Mesodermal cell (in vitro differentiated cells): ENCODE results near the gene HOXA11.
A peak's percentile ranks its signal among the peaks of the same experiment; 100 is the strongest.

Experiments used
- H3K27ac ChIP-seq: 2 replicates; pipeline ENCODE4 v1.7.0; 2013; ENCODE audit warnings: mild to moderate bottlenecking, low read depth, low read length, moderate library complexity; ENCODE audit not compliant: severe bottlenecking
- H3K36me3 ChIP-seq: 2 replicates; pipeline ENCODE4 v1.7.1; 2013; ENCODE audit warnings: mild to moderate bottlenecking, low read length, moderate library complexity; ENCODE audit not compliant: control insufficient read depth, insufficient read depth
- H3K4me1 ChIP-seq: one replicate; pipeline ENCODE4 v1.7.1; 2013; ENCODE audit warnings: mild to moderate bottlenecking, low read length; ENCODE audit not compliant: insufficient read depth, control insufficient read depth, poor library complexity, severe bottlenecking
- H3K4me3 ChIP-seq: 2 replicates; pipeline ENCODE4 v1.7.0; 2013; ENCODE audit warnings: low read length, control low read depth, mild to moderate bottlenecking; ENCODE audit not compliant: insufficient read depth, poor library complexity, severe bottlenecking; ENCODE audit errors: extremely low read depth
- H3K9me3 ChIP-seq: 2 replicates; pipeline ENCODE4 v1.7.1; 2013; ENCODE audit warnings: mild to moderate bottlenecking, low read length, moderate library complexity; ENCODE audit not compliant: control insufficient read depth
- WGBS, 2 experiments: methylation state at CpG; one replicate each; pipeline ENCODE4 v1.1.5; 2013; ENCODE audit warnings: missing lambda C conversion rate in 2 of 2; ENCODE audit not compliant: insufficient coverage in 2 of 2; 5-methylcytosine and 5-hydroxymethylcytosine counted together

Gene HOXA11

DNA sequence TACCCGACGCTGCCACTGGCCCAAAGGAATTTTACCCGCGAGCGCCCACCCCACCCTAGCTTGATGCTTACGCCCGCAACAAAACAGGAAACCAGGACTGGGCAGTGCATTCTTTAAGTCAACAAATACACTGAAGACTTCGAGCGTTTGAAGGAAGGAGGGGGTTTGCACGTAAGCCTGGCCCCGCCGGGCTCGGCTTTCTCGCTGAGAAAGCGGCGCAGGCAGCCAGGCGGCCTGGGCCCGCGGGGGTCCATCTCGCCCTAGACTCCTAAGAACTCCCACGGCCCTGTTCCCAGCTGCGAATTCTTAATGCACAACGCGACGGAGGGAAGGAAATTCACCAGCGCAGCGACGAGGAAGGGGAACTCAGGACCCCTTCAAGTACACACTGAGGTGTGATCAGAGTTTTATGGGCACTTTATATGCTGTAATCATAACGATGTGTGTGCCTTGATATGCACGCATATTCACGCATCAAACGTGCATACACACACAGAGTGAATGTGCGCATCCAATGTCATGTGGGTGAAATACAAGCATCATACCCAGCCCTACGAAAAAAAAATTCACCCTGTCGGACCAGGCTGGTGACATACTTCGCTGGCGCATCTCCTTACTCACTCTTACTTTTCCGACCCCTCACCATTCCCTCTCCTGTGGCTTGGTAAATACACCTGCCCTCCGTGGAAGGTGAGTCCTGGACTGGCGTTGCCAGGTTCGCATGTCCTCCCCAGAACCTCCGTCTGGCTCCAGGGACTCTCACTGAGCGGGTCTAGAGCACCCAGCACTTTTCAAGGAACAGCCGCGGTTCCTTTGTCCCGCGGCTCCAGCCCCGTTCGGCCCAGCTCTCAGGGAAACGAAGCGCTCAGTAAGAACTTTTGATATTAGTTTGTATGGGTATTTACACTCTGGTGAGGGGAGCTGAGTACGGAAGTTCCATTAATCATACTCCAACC lies 20.6 kb upstream of the HOXA11 start:
- no peak overlapping the region for H3K4me3 ChIP-seq
- no peaks in the 10 kb centered on the region for H3K4me1 ChIP-seq
- 1% methylated on average over 35 to 38 of the region's 52 CpGs for WGBS, 2 experiments

DNA sequence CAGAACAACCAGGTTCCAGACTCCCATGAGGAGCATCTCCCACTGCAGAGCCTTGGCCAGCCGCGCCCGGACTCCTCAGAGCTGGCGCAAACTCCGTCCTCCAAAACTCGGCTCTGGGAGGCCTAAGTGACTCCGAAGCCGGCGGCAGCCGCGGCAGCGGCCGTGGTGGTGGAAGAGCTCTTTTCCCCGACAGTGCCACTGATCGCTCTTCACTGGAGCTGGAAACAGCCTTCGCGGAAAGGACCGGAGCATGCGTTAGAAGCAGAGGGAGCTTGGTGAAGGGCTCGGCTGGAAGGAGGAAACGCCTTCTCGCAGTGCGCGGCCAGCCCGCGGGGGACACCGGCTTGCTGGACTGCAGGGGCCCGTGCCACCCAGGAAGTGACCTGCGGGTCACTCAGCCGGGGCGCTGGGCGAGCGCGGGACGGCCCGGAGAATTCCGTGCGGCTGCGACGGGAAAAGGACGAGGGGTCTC lies 19.9 kb upstream of the HOXA11 start:
- Histone ChIP-seq H3K36me3 (no peaks in the 10 kb centered on the region), H3K4me1 (no peaks in the 10 kb centered on the region), H3K9me3 (no peaks in the 10 kb centered on the region), H3K27ac (no peak overlapping the region), H3K4me3 (no peak overlapping the region)
- WGBS, 2 experiments = 1% methylated on average over 33 to 37 of the region's 41 CpGs

More for the DNA sequence above, 20.6 kb upstream of the HOXA11 start:
- no peak overlapping the region for H3K27ac ChIP-seq
- no peaks in the 10 kb centered on the region for H3K9me3 ChIP-seq
- H3K36me3 ChIP-seq = no peaks in the 10 kb centered on the region

DNA sequence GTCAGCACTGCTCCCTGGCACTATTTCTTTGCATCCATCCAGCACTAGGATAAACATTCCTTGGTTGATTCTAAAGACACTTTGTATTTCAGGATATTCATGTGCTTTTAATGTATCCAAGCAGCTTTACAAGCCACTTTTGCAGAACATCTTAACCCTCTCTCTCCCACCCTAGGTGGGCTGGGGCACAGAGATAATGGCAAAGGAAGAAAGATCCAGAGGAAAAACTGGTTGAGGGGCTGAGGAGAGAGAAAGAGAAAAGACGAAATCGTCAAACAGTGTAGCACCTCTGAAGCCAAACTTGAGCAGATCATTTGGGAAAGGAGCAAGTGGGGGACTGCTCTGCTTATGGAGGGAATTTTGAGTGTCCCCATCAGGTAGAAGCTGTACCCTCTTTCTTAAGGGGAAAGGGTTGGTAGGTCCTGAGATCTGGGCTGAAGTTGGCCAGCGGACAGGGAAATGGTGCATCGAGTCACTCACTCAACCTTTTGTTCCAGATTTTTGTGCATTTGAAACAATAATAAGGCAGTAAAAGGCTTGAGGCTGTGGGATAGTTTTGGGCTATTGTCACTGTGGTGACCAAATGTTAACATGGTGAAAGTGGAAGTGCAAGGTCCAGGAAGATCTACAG lies 19.0 kb upstream of the HOXA11 start:
- Histone ChIP-seq H3K36me3 (no peaks in the 10 kb centered on the region), H3K27ac (no peak overlapping the region), H3K4me1 (no peaks in the 10 kb centered on the region), H3K4me3 (no peak overlapping the region), H3K9me3 (no peaks in the 10 kb centered on the region)
- 3 to 9% methylated on average over 2 to 4 of the region's 4 CpGs for WGBS, 2 experiments

DNA sequence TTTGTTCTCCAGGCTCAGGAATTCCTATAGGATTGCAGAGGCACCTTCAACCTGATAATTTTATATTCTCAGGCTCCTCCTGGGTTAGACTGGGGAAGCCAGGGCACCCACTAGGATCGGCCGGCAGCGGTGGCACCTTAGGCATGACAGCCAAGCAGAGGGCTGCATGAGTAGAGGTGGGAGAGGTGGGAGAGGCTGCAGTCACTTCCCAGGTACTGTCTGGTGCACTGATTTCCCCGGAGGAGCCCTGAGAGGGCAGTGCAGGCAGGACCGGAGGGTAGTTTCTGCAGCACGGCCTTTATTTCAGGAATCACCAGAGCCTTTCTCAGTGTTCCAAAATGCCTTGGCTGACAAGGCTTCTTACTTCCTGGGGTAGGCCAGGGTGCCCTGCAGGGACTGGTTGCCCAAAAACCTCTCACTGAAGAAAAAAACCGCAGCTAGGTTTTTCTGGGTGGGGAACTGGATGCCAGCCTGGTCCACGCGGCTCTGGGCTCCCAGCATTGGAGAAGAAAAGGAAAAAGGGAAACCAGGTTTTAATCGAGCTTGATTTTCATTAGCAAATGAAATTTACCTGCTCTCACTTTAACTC lies 18.4 kb upstream of the HOXA11 start:
- H3K27ac ChIP-seq = no peak overlapping the region
- no peaks in the 10 kb centered on the region for H3K9me3 ChIP-seq
- H3K4me1 ChIP-seq = no peaks in the 10 kb centered on the region
- 7 to 22% methylated on average over 7 of the region's 10 CpGs for WGBS, 2 experiments
- no peaks in the 10 kb centered on the region for H3K36me3 ChIP-seq
- H3K4me3 ChIP-seq = no peak overlapping the region

DNA sequence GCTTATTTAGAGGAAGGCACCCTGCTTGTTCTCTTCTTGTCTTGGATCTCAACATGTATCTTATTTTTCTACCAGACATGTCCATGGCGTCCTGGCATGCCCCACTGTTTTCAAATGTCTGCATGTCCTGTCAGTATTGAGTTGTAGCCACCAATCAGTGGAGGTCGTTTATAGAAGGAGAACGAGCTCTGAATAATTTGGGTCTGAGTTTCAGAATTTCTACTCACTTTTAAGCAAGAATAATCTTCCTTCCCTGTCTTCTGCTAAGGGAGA lies 17.8 kb upstream of the HOXA11 start:
- 0% methylated on average over 1 of the region's 3 CpGs for WGBS, 2 experiments
- no peaks in the 10 kb centered on the region for H3K4me1 ChIP-seq
- H3K36me3 ChIP-seq = no peaks in the 10 kb centered on the region
- H3K27ac ChIP-seq = no peak overlapping the region
- H3K9me3 ChIP-seq = no peaks in the 10 kb centered on the region
- H3K4me3 ChIP-seq = no peak overlapping the region

DNA sequence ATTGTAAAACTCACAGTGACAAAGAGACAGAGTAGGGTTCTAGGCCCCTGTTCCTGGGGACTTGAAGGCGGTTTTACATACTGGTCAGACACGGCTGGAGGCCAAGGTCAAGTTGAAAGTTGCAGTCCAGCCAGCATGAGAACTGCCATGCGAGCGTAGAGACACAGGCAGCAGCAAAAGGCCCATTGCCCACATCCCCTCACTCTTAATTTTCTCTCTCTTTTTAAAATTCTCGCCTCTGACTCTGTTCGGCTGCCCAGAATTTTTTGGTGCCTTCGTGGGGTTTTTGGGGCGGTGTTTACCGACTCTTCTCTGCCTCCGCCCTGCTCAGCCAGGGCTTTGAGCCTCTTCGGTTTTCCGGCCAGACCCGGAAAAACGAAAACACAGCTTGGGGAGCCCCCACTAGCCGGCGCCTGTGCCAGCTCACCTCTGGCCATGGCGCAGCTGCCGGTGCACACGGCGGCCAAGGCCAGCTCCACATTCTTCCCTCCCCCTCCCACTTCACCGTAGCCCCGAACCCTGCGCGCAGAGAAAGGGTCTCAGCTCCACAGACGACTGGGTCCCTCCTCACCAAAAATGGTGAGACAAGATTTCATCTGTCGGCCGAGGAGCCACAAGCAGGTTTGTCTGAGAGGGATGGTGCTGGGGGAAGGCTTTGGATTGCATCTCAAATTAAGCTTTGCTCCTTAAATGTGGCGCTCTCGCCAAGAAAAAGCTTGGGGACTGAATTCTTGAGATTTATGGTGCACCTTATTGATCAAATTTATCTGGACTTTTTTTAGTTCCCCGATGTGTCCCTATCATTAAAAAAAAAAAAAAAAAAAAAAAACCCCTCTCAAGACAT lies 17.2 kb upstream of the HOXA11 start:
- 2% methylated on average over 14 to 18 of the region's 30 CpGs for WGBS, 2 experiments
- no peak overlapping the region for H3K4me3 ChIP-seq
- H3K4me1 ChIP-seq = no peaks in the 10 kb centered on the region
- no peak overlapping the region for H3K27ac ChIP-seq
- H3K36me3 ChIP-seq = no peaks in the 10 kb centered on the region
- no peaks in the 10 kb centered on the region for H3K9me3 ChIP-seq

DNA sequence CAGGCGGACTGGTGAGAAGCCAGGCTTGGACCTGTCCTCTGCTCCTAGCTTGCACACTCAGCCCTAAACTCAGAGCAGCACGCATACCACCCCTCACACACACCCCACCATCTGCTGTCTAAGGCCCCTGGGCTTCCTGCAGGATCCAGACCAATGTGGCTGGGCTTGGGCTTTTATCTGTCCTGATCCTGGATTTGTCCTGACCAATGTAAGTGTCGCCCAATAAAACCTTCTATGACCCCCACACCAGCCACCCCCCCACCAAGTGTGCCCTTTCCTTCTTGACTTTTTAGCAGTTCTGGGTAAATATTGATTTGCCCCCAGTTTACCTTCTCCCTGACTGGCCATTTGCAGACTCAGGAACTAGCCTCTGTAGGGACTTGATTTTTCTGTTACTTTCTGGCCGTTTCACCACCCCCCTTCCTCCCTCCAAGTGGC lies 16.6 kb upstream of the HOXA11 start:
- WGBS, 2 experiments = 0 to 28% methylated on average over 2 to 4 of the region's 4 CpGs
- no peaks in the 10 kb centered on the region for H3K9me3 ChIP-seq
- no peaks in the 10 kb centered on the region for H3K36me3 ChIP-seq
- H3K4me3 ChIP-seq = no peak overlapping the region
- H3K4me1 ChIP-seq = no peaks in the 10 kb centered on the region
- no peak overlapping the region for H3K27ac ChIP-seq

DNA sequence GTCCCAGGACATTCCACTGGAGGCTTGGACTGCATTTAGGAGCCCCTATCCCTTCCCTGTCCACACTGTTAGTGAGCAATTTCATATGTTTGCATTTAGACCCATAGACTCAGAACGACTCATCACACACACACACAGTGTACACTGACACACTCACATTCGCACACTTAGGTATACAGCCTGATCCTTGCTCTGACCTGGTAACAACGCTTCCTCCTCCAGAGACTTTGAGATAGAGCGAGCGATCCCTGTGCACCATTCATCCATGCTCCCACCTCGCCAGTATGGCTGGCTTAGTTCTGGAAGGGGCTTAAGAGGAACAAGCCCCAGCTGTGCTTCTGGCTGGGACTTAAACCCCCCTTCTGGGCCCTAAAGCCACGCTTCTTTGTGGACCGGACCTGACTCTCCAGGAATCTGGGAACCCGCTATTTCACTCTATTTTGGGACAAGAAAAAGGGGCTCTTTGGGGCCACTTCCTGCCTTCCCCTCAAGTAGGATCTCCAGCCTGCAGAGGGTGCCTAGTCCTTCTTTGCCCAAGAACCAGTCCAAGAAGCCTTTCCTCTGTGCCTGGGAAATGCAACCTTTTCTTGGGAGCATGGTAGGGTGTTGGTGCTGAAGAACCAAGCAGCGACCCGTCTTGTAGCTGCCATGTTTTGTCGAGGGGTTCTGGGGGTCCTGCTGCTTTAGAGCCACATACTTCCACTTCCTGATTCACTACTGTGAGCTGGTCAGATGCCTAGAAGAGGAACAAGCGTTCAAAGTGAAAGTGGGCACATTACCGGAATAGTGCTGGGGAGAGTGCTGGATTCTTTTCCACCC lies 15.9 kb upstream of the HOXA11 start:
- Histone ChIP-seq H3K27ac (no peak overlapping the region), H3K4me1 (no peaks in the 10 kb centered on the region), H3K9me3 (no peaks in the 10 kb centered on the region), H3K4me3 (peak overlapping the region; percentile 30), H3K36me3 (no peaks in the 10 kb centered on the region)
- 11 to 13% methylated on average over 9 to 10 of the region's 14 CpGs for WGBS, 2 experiments

DNA sequence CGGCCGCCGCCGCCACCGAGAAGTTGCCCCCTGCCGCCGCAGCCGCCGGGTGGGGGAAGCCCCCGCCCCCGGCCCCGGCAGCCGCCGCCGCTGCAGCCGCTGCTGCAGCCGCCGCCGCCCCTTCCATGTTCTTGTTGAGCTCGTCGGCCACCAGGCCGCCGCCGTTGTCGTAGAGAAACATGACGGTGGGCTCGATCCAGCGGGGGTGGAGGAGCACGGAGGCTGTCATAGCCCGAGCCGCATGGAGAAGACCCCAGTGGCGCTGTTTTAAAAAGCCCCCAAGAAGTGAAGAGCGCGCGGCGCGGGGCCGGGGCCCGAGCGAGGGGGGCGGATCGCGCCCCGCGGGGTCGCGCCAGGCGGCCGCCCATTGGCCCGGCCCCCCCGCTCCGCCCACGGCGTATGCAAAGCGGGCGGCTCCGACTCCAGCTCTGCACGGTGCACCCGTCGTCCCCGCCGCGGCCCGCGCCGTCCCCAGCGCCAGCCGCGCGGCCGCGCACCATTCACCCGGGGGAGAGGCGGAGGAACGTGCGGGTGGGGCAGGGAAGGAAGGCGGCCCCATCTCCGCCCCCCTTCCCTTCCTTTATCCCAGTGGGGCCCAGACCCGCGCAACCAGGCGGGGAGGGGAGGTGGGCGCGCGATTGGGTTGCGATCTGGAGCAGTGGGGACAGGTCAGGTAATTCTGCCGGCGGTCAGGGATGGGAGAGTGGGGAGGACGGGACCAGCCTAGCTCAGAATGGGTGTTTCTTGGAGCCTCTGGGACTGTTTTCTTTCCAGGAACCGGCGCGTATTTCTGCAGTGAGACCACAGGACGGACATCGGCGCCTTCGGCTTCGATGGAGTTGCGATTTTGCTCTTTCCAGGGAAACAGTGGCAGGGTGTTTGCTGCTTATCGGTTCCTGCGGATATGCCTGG lies 15.1 kb upstream of the HOXA11 start, which contains the start of gene HOXA13:
TSS of gene HOXA13 (minus strand) at position 243 of the 912 bp plus-strand sequence. CDS start at position 229, 14 bp downstream.
- H3K27ac ChIP-seq = no peak within 1 kb of the TSS
- H3K36me3 ChIP-seq = no peaks in the 10 kb centered on the region
- WGBS, 2 experiments = 0 to 1% methylated on average over 54 to 59 of the region's 99 CpGs
- H3K9me3 ChIP-seq = no peaks in the 10 kb centered on the region
- H3K4me3 ChIP-seq = peak within 1 kb of the TSS; percentile 30
- no peaks in the 10 kb centered on the region for H3K4me1 ChIP-seq
